Measurements from ENCODE around the gene NUCKS1. TPM values are rescaled to one million over a fixed set of nuclear protein-coding genes. Genes with fewer than 3 reads are reported as not detected.

The NUCKS1 gene
- total RNA-seq, 5 donors from 2014 or later (not counting 1 experiment from before 2014, with no cell fraction given) = 84.0 to 101 (median 94.6) TPM

DNA sequence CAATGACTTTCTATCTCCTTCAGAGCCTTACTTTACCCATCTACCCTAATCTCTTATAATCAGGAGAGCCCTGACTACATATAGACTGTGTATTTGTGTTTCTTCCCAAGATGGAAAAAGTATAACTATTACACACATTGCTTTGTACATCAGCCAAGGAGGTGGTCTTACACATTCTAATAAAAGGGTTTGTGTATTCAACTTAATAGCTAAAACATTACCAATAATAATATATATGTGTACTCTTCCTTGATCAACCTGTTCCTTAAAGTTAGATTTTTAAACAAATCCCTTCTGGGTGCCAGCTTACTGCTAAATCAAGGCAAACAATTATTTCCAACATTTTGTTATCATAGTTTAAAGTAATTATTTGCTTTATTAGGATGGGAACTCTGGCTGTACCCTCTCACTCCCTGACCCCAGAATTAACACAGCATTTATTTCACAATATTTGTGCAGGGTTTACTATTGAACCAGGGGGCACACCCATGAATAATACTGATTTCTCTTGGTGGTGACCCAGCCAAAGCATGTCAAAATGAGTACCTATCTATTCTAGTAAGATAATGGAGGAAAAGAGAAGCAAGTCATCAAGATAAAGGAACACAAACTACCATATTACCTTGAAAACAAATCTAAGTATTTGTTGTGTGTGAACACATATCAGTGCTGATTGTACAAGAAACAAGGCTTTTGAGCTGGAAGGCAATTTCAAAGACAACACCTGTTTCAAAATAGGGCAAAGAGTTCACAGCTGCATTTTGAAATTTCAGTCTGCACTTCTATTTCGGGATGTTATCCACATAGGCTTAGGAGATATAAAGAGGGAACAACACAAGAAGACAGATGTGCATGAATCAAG is 39.5 kb downstream of the NUCKS1 start:
- Histone ChIP-seq H3K36me3 (ENCODE audit: control insufficient read depth in 2 of 2, extremely low read depth in 1 of 2, insufficient read depth in 1 of 2, low read length in 1 of 2) (peaks cover 0 to 15% of the 10 kb centered on the region in 2 donors), H3K9me3 (no peaks in the 10 kb centered on the region), H3K27me3 (replicated peaks in 1 of 2; ENCODE audit: control insufficient read depth in 2 of 2, extremely low read depth in 1 of 2, insufficient read depth in 2 of 2, low read length in 1 of 2) (no peaks in the 10 kb centered on the region), H3K4me3 (ENCODE audit: control insufficient read depth in 1 of 2, extremely low read depth in 1 of 2, low read length in 1 of 2) (no peak overlapping the region), H3K4me1 (ENCODE audit: control insufficient read depth in 1 of 2, extremely low read depth in 1 of 2, insufficient read depth in 2 of 2, low read length in 2 of 2) (no peaks in the 10 kb centered on the region), H3K27ac (ENCODE audit: low read length) (no peak overlapping the region)
- H3K27ac Mint-ChIP-seq = no peak overlapping the region
- H3K27me3 Mint-ChIP-seq = no peaks in the 10 kb centered on the region
- peaks cover 5 to 17% (median 14%) of the 10 kb centered on the region in 3 donors for H3K4me1 Mint-ChIP-seq
- no peak for ATAC-seq (replicated peaks in 1 of 4)
- no CpG with 5 or more reads among the region's 1 CpG for WGBS (ENCODE audit: insufficient coverage)
- ChIA-PET CTCF (interaction anchor here (0.6 to 6.5 kb wide), 10 partner anchors 12 to 119 kb away, joined by 3 to 83 read pairs (median 9); no protein-coding TSS in a partner anchor), POLR2A (interaction anchor here in 1 of 2 donors (1.0 to 1.3 kb wide), 2 partner anchors 38 to 39 kb away, joined by 3 read pairs; no protein-coding TSS in a partner anchor)
- H3K36me3 Mint-ChIP-seq = peaks cover 15% of the 10 kb centered on the region
- no peak for DNase-seq
- H3K9me3 Mint-ChIP-seq = no peaks in the 10 kb centered on the region
- no peak overlapping the region for H3K4me3 Mint-ChIP-seq

DNA sequence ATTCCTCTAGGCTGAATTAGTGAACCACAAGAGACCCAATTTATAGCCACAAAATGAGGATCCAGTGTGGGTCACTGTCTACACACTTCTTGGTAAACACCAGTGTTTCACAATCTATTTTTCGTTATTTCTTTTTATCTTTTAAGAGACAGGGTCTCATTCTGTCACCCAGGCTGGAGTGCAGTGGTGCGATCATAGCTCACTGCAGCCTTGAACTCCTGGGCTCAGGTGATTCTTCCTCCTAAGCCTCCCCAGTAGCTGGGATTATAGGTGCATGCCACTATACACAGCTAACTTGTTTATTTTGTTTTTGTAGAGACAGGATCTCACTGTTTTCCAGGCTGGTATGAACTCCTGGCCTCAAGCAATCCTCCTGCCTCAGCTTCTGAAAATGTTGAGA is 40.3 kb downstream of the NUCKS1 start:
- WGBS (ENCODE audit: insufficient coverage) = no CpG with 5 or more reads among the region's 2 CpGs
- ChIA-PET POLR2A (interaction anchor here in 1 of 2 donors (0.6 kb wide), 1 partner anchor 726 kb away, joined by 3 read pairs; no protein-coding TSS in a partner anchor), CTCF (interaction anchor here (0.5 to 6.5 kb wide), 9 partner anchors 12 to 119 kb away, joined by 3 to 83 read pairs (median 6); no protein-coding TSS in a partner anchor)

DNA sequence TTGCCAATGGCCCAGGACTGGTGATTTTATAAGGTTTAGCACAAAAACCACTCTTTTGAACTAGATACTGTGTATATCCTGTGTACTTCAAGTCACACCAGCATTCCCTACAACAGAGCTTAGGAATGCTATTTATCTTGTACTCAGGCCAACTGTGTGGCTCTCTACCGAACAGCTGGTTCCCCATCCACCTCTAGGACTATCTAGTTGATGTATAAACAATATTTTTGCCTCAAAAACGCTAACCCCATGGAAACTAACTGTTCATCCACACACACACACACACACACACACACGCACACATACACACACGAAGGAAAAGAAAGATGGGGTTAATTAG is 41.0 kb downstream of the NUCKS1 start:
- Mint-ChIP-seq H3K9me3 (no peaks in the 10 kb centered on the region), H3K27me3 (no peaks in the 10 kb centered on the region), H3K36me3 (peaks cover 19% of the 10 kb centered on the region), H3K4me3 (no peak overlapping the region), H3K4me1 (peaks cover 11 to 23% (median 15%) of the 10 kb centered on the region in 3 donors), H3K27ac (no peak overlapping the region)
- ATAC-seq (replicated peaks in 1 of 4) (no peak), DNase-seq (no peak)
- no peaks in the 10 kb centered on the region for H3K4me1 ChIP-seq (ENCODE audit: control insufficient read depth in 1 of 2, extremely low read depth in 1 of 2, insufficient read depth in 2 of 2, low read length in 2 of 2)
- no peak overlapping the region for H3K27ac ChIP-seq (ENCODE audit: low read length)
- POLR2A ChIA-PET = interaction anchor here in 1 of 2 donors (0.6 kb wide), 1 partner anchor 727 kb away, joined by 3 read pairs; no protein-coding TSS in a partner anchor
- H3K36me3 ChIP-seq (ENCODE audit: control insufficient read depth in 2 of 2, extremely low read depth in 1 of 2, insufficient read depth in 1 of 2, low read length in 1 of 2) = peaks cover 0 to 16% of the 10 kb centered on the region in 2 donors
- CTCF ChIA-PET = interaction anchor here (0.6 to 6.5 kb wide), 6 partner anchors 50 to 171 kb away, joined by 3 to 83 read pairs (median 8); no protein-coding TSS in a partner anchor
- no CpG with 5 or more reads among the region's 4 CpGs for WGBS (ENCODE audit: insufficient coverage)
- H3K27me3 ChIP-seq (replicated peaks in 1 of 2; ENCODE audit: control insufficient read depth in 2 of 2, extremely low read depth in 1 of 2, insufficient read depth in 2 of 2, low read length in 1 of 2) = no peaks in the 10 kb centered on the region
- H3K9me3 ChIP-seq = no peaks in the 10 kb centered on the region
- no peak overlapping the region for H3K4me3 ChIP-seq (ENCODE audit: control insufficient read depth in 1 of 2, extremely low read depth in 1 of 2, low read length in 1 of 2)

More for the DNA sequence above, 40.3 kb downstream of the NUCKS1 start:
- Mint-ChIP-seq H3K36me3 (peaks cover 17% of the 10 kb centered on the region), H3K27ac (no peak overlapping the region), H3K9me3 (no peaks in the 10 kb centered on the region), H3K4me3 (no peak overlapping the region), H3K4me1 (peaks cover 10 to 22% (median 15%) of the 10 kb centered on the region in 3 donors), H3K27me3 (no peaks in the 10 kb centered on the region)
- Histone ChIP-seq H3K9me3 (no peaks in the 10 kb centered on the region), H3K36me3 (ENCODE audit: control insufficient read depth in 2 of 2, extremely low read depth in 1 of 2, insufficient read depth in 1 of 2, low read length in 1 of 2) (peaks cover 0 to 12% of the 10 kb centered on the region in 2 donors), H3K27ac (ENCODE audit: low read length) (no peak overlapping the region), H3K4me1 (ENCODE audit: control insufficient read depth in 1 of 2, extremely low read depth in 1 of 2, insufficient read depth in 2 of 2, low read length in 2 of 2) (no peaks in the 10 kb centered on the region), H3K27me3 (replicated peaks in 1 of 2; ENCODE audit: control insufficient read depth in 2 of 2, extremely low read depth in 1 of 2, insufficient read depth in 2 of 2, low read length in 1 of 2) (no peaks in the 10 kb centered on the region), H3K4me3 (ENCODE audit: control insufficient read depth in 1 of 2, extremely low read depth in 1 of 2, low read length in 1 of 2) (no peak overlapping the region)
- no peak for DNase-seq
- no peak for ATAC-seq (replicated peaks in 1 of 4)

DNA sequence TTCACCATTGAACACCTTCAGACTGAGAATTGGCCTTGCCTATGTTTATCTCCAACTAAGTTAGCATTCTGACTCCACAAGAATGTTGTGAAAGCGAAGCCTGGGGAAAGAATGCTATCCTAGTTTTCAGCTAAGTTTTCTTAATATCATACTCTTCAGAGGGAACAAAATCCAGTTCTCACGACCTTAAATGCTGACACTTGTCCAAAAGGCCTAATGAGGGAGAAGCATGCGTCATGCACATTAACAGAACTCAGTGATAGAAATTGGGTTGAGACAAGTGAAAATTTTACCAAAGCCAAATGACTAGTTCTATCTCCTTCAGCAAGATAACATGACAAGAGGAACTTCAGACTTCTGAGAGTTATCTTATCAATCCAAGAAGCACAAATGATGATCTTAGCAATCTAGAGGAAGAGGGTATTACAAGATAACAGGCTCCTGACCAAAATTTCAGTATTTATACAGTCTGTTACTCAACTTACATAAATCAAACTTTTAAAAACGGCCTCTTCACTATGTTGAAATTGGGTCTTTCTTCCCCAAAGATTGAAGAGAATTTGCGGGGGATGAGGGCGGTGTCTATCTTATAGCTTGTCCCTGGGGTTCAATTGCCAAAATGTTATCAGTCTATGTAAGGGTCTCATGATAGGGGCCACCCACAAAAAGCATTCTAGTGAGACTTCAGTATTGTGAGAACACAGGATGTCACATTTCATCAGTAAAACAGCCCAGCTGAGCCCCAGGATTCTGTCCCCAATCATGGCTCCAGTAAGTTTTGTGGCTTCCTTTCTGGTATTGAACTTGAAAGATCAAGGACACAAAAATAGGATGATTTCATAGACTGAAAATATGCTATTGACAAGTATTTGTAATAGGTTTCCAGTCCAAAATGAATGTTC is 43.1 kb downstream of the NUCKS1 start:
- peaks cover 23% of the 10 kb centered on the region for H3K36me3 Mint-ChIP-seq
- Histone ChIP-seq H3K27me3 (replicated peaks in 1 of 2; ENCODE audit: control insufficient read depth in 2 of 2, extremely low read depth in 1 of 2, insufficient read depth in 2 of 2, low read length in 1 of 2) (no peaks in the 10 kb centered on the region), H3K27ac (ENCODE audit: low read length) (no peak overlapping the region), H3K4me3 (ENCODE audit: control insufficient read depth in 1 of 2, extremely low read depth in 1 of 2, low read length in 1 of 2) (no peak overlapping the region), H3K36me3 (ENCODE audit: control insufficient read depth in 2 of 2, extremely low read depth in 1 of 2, insufficient read depth in 1 of 2, low read length in 1 of 2) (peaks cover 0 to 21% of the 10 kb centered on the region in 2 donors), H3K4me1 (ENCODE audit: control insufficient read depth in 1 of 2, extremely low read depth in 1 of 2, insufficient read depth in 2 of 2, low read length in 2 of 2) (no peaks in the 10 kb centered on the region), H3K9me3 (no peaks in the 10 kb centered on the region)
- H3K4me3 Mint-ChIP-seq = no peak overlapping the region
- H3K27me3 Mint-ChIP-seq = no peaks in the 10 kb centered on the region
- POLR2A ChIA-PET = interaction anchor here in 1 of 2 donors (0.6 kb wide), 1 partner anchor 11 kb away, joined by 4 read pairs; no protein-coding TSS in a partner anchor
- H3K4me1 Mint-ChIP-seq = peaks cover 14 to 23% (median 18%) of the 10 kb centered on the region in 3 donors
- WGBS (ENCODE audit: insufficient coverage) = no CpG with 5 or more reads among the region's 6 CpGs
- no peak overlapping the region for H3K27ac Mint-ChIP-seq
- ATAC-seq (replicated peaks in 1 of 4) = no peak
- no peak for DNase-seq
- H3K9me3 Mint-ChIP-seq = no peaks in the 10 kb centered on the region
- CTCF ChIA-PET = interaction anchor here in 1 of 2 donors (0.5 kb wide), 1 partner anchor 78 kb away, joined by 4 read pairs; no protein-coding TSS in a partner anchor

- ATAC-seq (replicated peaks in 1 of 4) (no peak), DNase-seq (no peak)
- no peak overlapping the region for H3K4me3 ChIP-seq (ENCODE audit: control insufficient read depth in 1 of 2, extremely low read depth in 1 of 2, low read length in 1 of 2)
- Mint-ChIP-seq H3K27me3 (no peaks in the 10 kb centered on the region), H3K4me3 (no peak overlapping the region), H3K4me1 (peaks cover 3 to 13% (median 12%) of the 10 kb centered on the region in 3 donors), H3K9me3 (no peaks in the 10 kb centered on the region), H3K27ac (no peak overlapping the region), H3K36me3 (peaks cover 23% of the 10 kb centered on the region)
- ChIA-PET POLR2A (no interaction called here), CTCF (no interaction called here)
- no peaks in the 10 kb centered on the region for H3K27me3 ChIP-seq (replicated peaks in 1 of 2; ENCODE audit: control insufficient read depth in 2 of 2, extremely low read depth in 1 of 2, insufficient read depth in 2 of 2, low read length in 1 of 2)
- H3K4me1 ChIP-seq (ENCODE audit: control insufficient read depth in 1 of 2, extremely low read depth in 1 of 2, insufficient read depth in 2 of 2, low read length in 2 of 2) = no peaks in the 10 kb centered on the region
- H3K27ac ChIP-seq (ENCODE audit: low read length) = no peak overlapping the region
- peaks cover 0 to 19% of the 10 kb centered on the region in 2 donors for H3K36me3 ChIP-seq (ENCODE audit: control insufficient read depth in 2 of 2, extremely low read depth in 1 of 2, insufficient read depth in 1 of 2, low read length in 1 of 2)
- 50% methylated on average over 1 of the region's 2 CpGs for WGBS (ENCODE audit: insufficient coverage)
- no peaks in the 10 kb centered on the region for H3K9me3 ChIP-seq
Measured at GRCh38 chr1:205704903-205705302, 45.1 kb downstream of the NUCKS1 start.

DNA sequence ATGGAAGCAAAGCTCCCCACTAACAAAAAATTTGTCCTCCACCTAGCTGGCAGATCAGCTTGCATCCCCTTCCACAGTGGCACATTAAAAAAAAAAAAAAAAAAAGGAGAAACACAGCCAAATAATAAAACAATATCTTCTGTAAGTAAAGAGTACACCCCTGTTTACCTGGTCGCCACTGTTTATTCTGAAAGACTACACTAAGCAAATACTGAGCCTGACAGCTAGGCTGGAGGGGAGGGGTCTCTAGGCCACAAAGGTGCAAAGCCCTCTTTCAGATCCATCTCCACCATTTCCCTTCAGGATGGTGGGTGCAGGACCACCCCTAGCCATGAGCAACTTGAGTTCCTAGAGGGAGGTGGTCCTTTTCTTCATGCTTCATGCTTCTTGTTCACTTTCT is 46.9 kb downstream of the NUCKS1 start:
- ATAC-seq (replicated peaks in 1 of 4) (no peak), DNase-seq (no peak)
- Histone ChIP-seq H3K4me1 (ENCODE audit: control insufficient read depth in 1 of 2, extremely low read depth in 1 of 2, insufficient read depth in 2 of 2, low read length in 2 of 2) (no peaks in the 10 kb centered on the region), H3K27ac (ENCODE audit: low read length) (no peak overlapping the region), H3K4me3 (ENCODE audit: control insufficient read depth in 1 of 2, extremely low read depth in 1 of 2, low read length in 1 of 2) (no peak overlapping the region), H3K9me3 (no peaks in the 10 kb centered on the region), H3K36me3 (ENCODE audit: control insufficient read depth in 2 of 2, extremely low read depth in 1 of 2, insufficient read depth in 1 of 2, low read length in 1 of 2) (peaks cover 0 to 11% of the 10 kb centered on the region in 2 donors), H3K27me3 (replicated peaks in 1 of 2; ENCODE audit: control insufficient read depth in 2 of 2, extremely low read depth in 1 of 2, insufficient read depth in 2 of 2, low read length in 1 of 2) (no peaks in the 10 kb centered on the region)
- ChIA-PET POLR2A (interaction anchor here (0.6 to 0.7 kb wide), 2 partner anchors 25 to 395 kb away, joined by 3 to 8 read pairs; no protein-coding TSS in a partner anchor), CTCF (interaction anchor here (0.6 to 1.3 kb wide), 5 partner anchors 44 to 1328 kb away, joined by 3 to 6 read pairs (median 5); no protein-coding TSS in a partner anchor)
- no peaks in the 10 kb centered on the region for H3K9me3 Mint-ChIP-seq
- peaks cover 0 to 4% of the 10 kb centered on the region in 2 donors for H3K27me3 Mint-ChIP-seq
- peaks cover 21% of the 10 kb centered on the region for H3K36me3 Mint-ChIP-seq
- H3K27ac Mint-ChIP-seq = no peak overlapping the region
- no peak overlapping the region for H3K4me3 Mint-ChIP-seq
- whole genome bisulfite sequencing (ENCODE audit: insufficient coverage) = no CpG with 5 or more reads among the region's 1 CpG
- peaks cover 3 to 13% (median 12%) of the 10 kb centered on the region in 3 donors for H3K4me1 Mint-ChIP-seq

All from T-cell (primary cell).